Hypothalamus (tissue), 51 donors: Measurements from ENCODE around the gene DAB2IP.

Experiments used
- DNase-seq, 51 donors: peaks; one replicate each; lab custom pipeline; 2025; lab: John Stamatoyannopoulos, UW

DAB2IP gene

GRCh38 chr9:121807823-121808278 is 156.4 kb downstream of the DAB2IP start:
- no peak for DNase-seq

- no peak for DNase-seq
Measured at GRCh38 chr9:121808781-121809180, 157.3 kb downstream of the DAB2IP start.

GRCh38 chr9:121809356-121810050 is 158.1 kb downstream of the DAB2IP start:
- no peak for DNase-seq

GRCh38 chr9:121810489-121810888 is 159.1 kb downstream of the DAB2IP start:
- no peak for DNase-seq

GRCh38 chr9:121811140-121811539 is 159.7 kb downstream of the DAB2IP start:
- no peak for DNase-seq

- no peak for DNase-seq
Measured at GRCh38 chr9:121811751-121812150, 160.3 kb downstream of the DAB2IP start.

- no peak for DNase-seq
Measured at GRCh38 chr9:121812159-121812735, 160.8 kb downstream of the DAB2IP start.

- DNase-seq = no peak
Measured at GRCh38 chr9:121813519-121814210, 162.2 kb downstream of the DAB2IP start.

GRCh38 chr9:121814594-121814993 is 163.2 kb downstream of the DAB2IP start:
- DNase-seq = no peak

- no peak for DNase-seq
Measured at GRCh38 chr9:121815084-121815483, 163.7 kb downstream of the DAB2IP start.

GRCh38 chr9:121815546-121816448 is 164.4 kb downstream of the DAB2IP start:
- no peak for DNase-seq

GRCh38 chr9:121816449-121816817 is 165.0 kb downstream of the DAB2IP start:
- no peak for DNase-seq

GRCh38 chr9:121816845-121817450 is 165.5 kb downstream of the DAB2IP start:
- no peak for DNase-seq

- DNase-seq = no peak
Measured at GRCh38 chr9:121817476-121817875, 166.0 kb downstream of the DAB2IP start.

GRCh38 chr9:121818016-121818661 is 166.7 kb downstream of the DAB2IP start:
- DNase-seq = no peak

- DNase-seq = no peak
Measured at GRCh38 chr9:121818841-121819427, 167.5 kb downstream of the DAB2IP start.

GRCh38 chr9:121819428-121820231 is 168.2 kb downstream of the DAB2IP start:
- no peak for DNase-seq

GRCh38 chr9:121820286-121821005 is 169.0 kb downstream of the DAB2IP start:
- DNase-seq = no peak
